MCF 10A (cell line): Measurements from ENCODE around the gene GSTO1. TPM values are rescaled to one million over a fixed set of nuclear protein-coding genes. Genes with fewer than 3 reads are reported as not detected.

ENCODE experiments used
- BruUV-seq: library from RNA; stranded (reverse); fragments of 400-500 nt; replicated peaks from 2 replicates; lab custom pipeline; 2021; lab: Mats Ljungman, UMichigan
- CTCF ChIA-PET: fragments of 300-600 bp; sonication (Branson Sonifier 250); formaldehyde crosslinking; extraction: SDS; loops from one replicate; lab custom pipeline; 2021; ENCODE audit warnings: antibody characterized with exemption, inconsistent platforms; lab: Yijun Ruan, JAX
- POLR2A ChIA-PET: fragments of 300-600, 350-650 bp; sonication (Branson Sonifier 250); formaldehyde crosslinking; extraction: SDS; loops from one replicate; lab custom pipeline; 2020; ENCODE audit warnings: antibody characterized with exemption, inconsistent platforms; lab: Yijun Ruan, JAX
- DNase-seq: peaks from one replicate; pipeline ENCODE4 v3.0.0-alpha.2; 2018; ENCODE audit not compliant: unreplicated experiment
- H3K27ac Mint-ChIP-seq: one replicate; pipeline ENCODE4 v1.8.0; 2022; ENCODE audit warnings: mild to moderate bottlenecking, low read depth, mixed read lengths; ENCODE audit not compliant: unreplicated experiment
- H3K27me3 Mint-ChIP-seq: one replicate; pipeline ENCODE4 v1.8.0; 2022; ENCODE audit warnings: mixed read lengths; ENCODE audit not compliant: insufficient read depth, unreplicated experiment
- H3K36me3 Mint-ChIP-seq: one replicate; pipeline ENCODE4 v1.8.0; 2022; ENCODE audit warnings: mild to moderate bottlenecking, moderate library complexity, mixed read lengths; ENCODE audit not compliant: insufficient read depth, unreplicated experiment
- H3K4me1 Mint-ChIP-seq: one replicate; pipeline ENCODE4 v1.8.0; 2022; ENCODE audit warnings: mixed read lengths; ENCODE audit not compliant: insufficient read depth, unreplicated experiment
- H3K4me3 Mint-ChIP-seq: one replicate; pipeline ENCODE4 v1.8.0; 2022; ENCODE audit warnings: mild to moderate bottlenecking, moderate library complexity, mixed read lengths; ENCODE audit not compliant: unreplicated experiment
- H3K9me3 Mint-ChIP-seq: one replicate; pipeline ENCODE4 v1.8.0; 2022; ENCODE audit warnings: mixed read lengths; ENCODE audit not compliant: unreplicated experiment
- intact Hi-C: fragments of 100-400 bp; cut with micrococcal nuclease; formaldehyde crosslinking; loops from 2 replicates; pipeline ENCODE4 v1.14.1; 2022
- total RNA-seq: library from RNA; stranded (reverse); gene quantifications from 2 replicates; pipeline ENCODE4 v1.2.3, GENCODE V29; 2022
- TF ChIP-seq, protein P1 (sequence below): fragments of 200-600 bp; IDR thresholded peaks from one replicate; pipeline ENCODE4 v1.8.0; 2022; ENCODE audit warnings: antibody characterized with exemption, mild to moderate bottlenecking; ENCODE audit not compliant: unreplicated experiment

Gene GSTO1
- total RNA-seq, 1 experiment from 2014 or later, result 61.8 TPM

- intact Hi-C loops, result no loop called here
- peaks cover 22% of the 10 kb centered on the region for H3K4me1 Mint-ChIP-seq
- H3K27me3 Mint-ChIP-seq, result no peaks in the 10 kb centered on the region
- TF ChIP-seq, protein P1, sequence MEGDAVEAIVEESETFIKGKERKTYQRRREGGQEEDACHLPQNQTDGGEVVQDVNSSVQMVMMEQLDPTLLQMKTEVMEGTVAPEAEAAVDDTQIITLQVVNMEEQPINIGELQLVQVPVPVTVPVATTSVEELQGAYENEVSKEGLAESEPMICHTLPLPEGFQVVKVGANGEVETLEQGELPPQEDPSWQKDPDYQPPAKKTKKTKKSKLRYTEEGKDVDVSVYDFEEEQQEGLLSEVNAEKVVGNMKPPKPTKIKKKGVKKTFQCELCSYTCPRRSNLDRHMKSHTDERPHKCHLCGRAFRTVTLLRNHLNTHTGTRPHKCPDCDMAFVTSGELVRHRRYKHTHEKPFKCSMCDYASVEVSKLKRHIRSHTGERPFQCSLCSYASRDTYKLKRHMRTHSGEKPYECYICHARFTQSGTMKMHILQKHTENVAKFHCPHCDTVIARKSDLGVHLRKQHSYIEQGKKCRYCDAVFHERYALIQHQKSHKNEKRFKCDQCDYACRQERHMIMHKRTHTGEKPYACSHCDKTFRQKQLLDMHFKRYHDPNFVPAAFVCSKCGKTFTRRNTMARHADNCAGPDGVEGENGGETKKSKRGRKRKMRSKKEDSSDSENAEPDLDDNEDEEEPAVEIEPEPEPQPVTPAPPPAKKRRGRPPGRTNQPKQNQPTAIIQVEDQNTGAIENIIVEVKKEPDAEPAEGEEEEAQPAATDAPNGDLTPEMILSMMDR, result no peak
- H3K9me3 Mint-ChIP-seq, result no peaks in the 10 kb centered on the region
- peak overlapping the region; percentile 80 for H3K4me3 Mint-ChIP-seq
- ChIA-PET POLR2A (interaction anchor here (0.6 to 5.8 kb wide), 11 partner anchors 12 to 172 kb away, joined by 3 to 56 read pairs (median 25); partner anchors contain the start of genes CFAP43, GSTO2, ITPRIP and SFR1), CTCF (interaction anchor here (0.7 to 14.7 kb wide), 5 partner anchors 19 to 585 kb away, joined by 3 to 139 read pairs (median 4); partner anchors contain the start of gene GSTO2)
- no TSS peak for BruUV-seq
- peaks cover 30% of the 10 kb centered on the region for H3K36me3 Mint-ChIP-seq
- peak overlapping the region; percentile 85 for H3K27ac Mint-ChIP-seq
- no peak for DNase-seq
Observed at GRCh38 chr10:104253606-104254410, 884 bp upstream of the GSTO1 start.

GRCh38 chr10:104255311-104255981 lies 754 bp downstream of the GSTO1 start:
- Mint-ChIP-seq H3K4me1 (peaks cover 35% of the 10 kb centered on the region), H3K27me3 (no peaks in the 10 kb centered on the region), H3K9me3 (no peaks in the 10 kb centered on the region), H3K27ac (peak overlapping the region; percentile 85), H3K4me3 (peak overlapping the region; percentile 80), H3K36me3 (peaks cover 44% of the 10 kb centered on the region)
- ChIA-PET CTCF (interaction anchor here (0.6 to 14.7 kb wide), 6 partner anchors 17 to 133 kb away, joined by 3 to 139 read pairs (median 5); partner anchors contain the start of genes GSTO2 and SFR1), POLR2A (interaction anchor here (0.5 to 5.8 kb wide), 19 partner anchors 7 to 183 kb away, joined by 3 to 56 read pairs (median 4); partner anchors contain the start of genes CFAP43, CFAP58, COL17A1 and GSTO2)
- TF ChIP-seq, protein P1, result no peak
- DNase-seq, result peak; percentile 48
- BruUV-seq, result TSS peak; percentile 91
- intact Hi-C loops, result no loop called here

- no peaks in the 10 kb centered on the region for H3K27me3 Mint-ChIP-seq
- H3K4me1 Mint-ChIP-seq, result peaks cover 45% of the 10 kb centered on the region
- H3K9me3 Mint-ChIP-seq, result no peaks in the 10 kb centered on the region
- BruUV-seq, result no TSS peak
- peaks cover 54% of the 10 kb centered on the region for H3K36me3 Mint-ChIP-seq
- ChIA-PET CTCF (interaction anchor here (0.8 to 14.7 kb wide), 3 partner anchors 16 to 134 kb away, joined by 4 to 139 read pairs (median 5); partner anchors contain the start of genes GSTO2 and SFR1), POLR2A (interaction anchor here (0.5 to 5.8 kb wide), 17 partner anchors 8 to 184 kb away, joined by 3 to 56 read pairs (median 4); partner anchors contain the start of genes GSTO2, ITPRIP and SFR1)
- no peak overlapping the region for H3K27ac Mint-ChIP-seq
- intact Hi-C loops, result no loop called here
- H3K4me3 Mint-ChIP-seq, result peak overlapping the region; percentile 80
- TF ChIP-seq, protein P1, result no peak
- DNase-seq, result no peak
Observed at GRCh38 chr10:104256335-104256961, 1.8 kb downstream of the GSTO1 start.
